K562 (cell line): ENCODE results near the gene FASTK. TPM values are rescaled to one million over a fixed set of nuclear protein-coding genes. Genes with fewer than 3 reads are reported as not detected.

Source experiments
- ATF4 ChIP-seq: fragments of 450-650 bp; formaldehyde crosslinking; IDR thresholded peaks from 2 replicates; pipeline ENCODE4 v1.4.0; 2022; ENCODE audit warnings: mild to moderate bottlenecking, moderate library complexity
- BDP1 ChIP-seq: IDR thresholded peaks from 3 replicates; pipeline ENCODE4 v1.6.1; 2011; ENCODE audit not compliant: insufficient read length, insufficient read depth
- CEBPG ChIP-seq, 3 experiments: fragments of 200-800 bp in 1 of 3; sonication (Bioruptor generic) in 1 of 3; sonication (generic) in 1 of 3; formaldehyde crosslinking in 1 of 3; IDR thresholded peaks in 2 of 3; conservative IDR thresholded peaks in 1 of 3; 2 replicates each; pipeline versions ENCODE4 v1.6.1 to v1.8.0; 2016 to 2022; ENCODE audit warnings: missing compliant biosample characterization in 2 of 3, missing genetic modification characterization in 2 of 3, mild to moderate bottlenecking in 1 of 3, missing genetic modification reagents in 1 of 3
- CHAMP1 ChIP-seq: fragments of 450-650 bp; IDR thresholded peaks from 2 replicates; pipeline ENCODE4 v1.6.1; 2016; ENCODE audit warnings: mild to moderate bottlenecking
- CHD2 ChIP-seq: IDR thresholded peaks from 2 replicates; pipeline ENCODE4 v1.6.1; 2011; ENCODE audit warnings: low read depth, low read length
- CTBP1 ChIP-seq: fragments of 450-650 bp; IDR thresholded peaks from 2 replicates; pipeline ENCODE4 v1.6.1; 2016; ENCODE audit warnings: borderline replicate concordance
- ESRRB ChIP-seq: fragments of 250-450 bp; sonication (Bioruptor Pico); IDR thresholded peaks from 2 replicates; pipeline ENCODE4 v1.5.0; 2020; ENCODE audit warnings: mild to moderate bottlenecking, moderate library complexity, borderline replicate concordance
- FOXM1 ChIP-seq, 2 experiments: fragments of 450-650 bp in 1 of 2; sonication (generic) in 1 of 2; formaldehyde crosslinking in 1 of 2; IDR thresholded peaks; 2 replicates each; pipeline versions ENCODE4 v1.6.1 to v1.9.0; 2017 to 2022; ENCODE audit warnings: low read depth in 2 of 2, mild to moderate bottlenecking in 2 of 2, missing genetic modification reagents in 1 of 2, moderate library complexity in 1 of 2
- HOMEZ ChIP-seq: fragments of 250-450 bp; sonication (Bioruptor Pico); IDR thresholded peaks from 2 replicates; pipeline ENCODE4 v1.4.0; 2020; ENCODE audit warnings: mild to moderate bottlenecking, moderate library complexity
- KLF10 ChIP-seq: fragments of 250-450 bp; sonication (Bioruptor Pico); IDR thresholded peaks from 2 replicates; pipeline ENCODE4 v1.6.1; 2021; ENCODE audit warnings: matching md5 sums
- MED1 ChIP-seq: sonication (generic); formaldehyde crosslinking; IDR thresholded peaks from 2 replicates; pipeline ENCODE4 v1.8.1; 2023; ENCODE audit warnings: missing genetic modification reagents, borderline replicate concordance
- MYBL2 ChIP-seq, 2 experiments: fragments of 450-650 bp in 1 of 2; sonication (generic) in 1 of 2; formaldehyde crosslinking in 1 of 2; IDR thresholded peaks; 2 replicates each; pipeline versions ENCODE4 v1.6.1 to v1.8.1; 2017 to 2022; ENCODE audit warnings: borderline replicate concordance in 1 of 2, inconsistent platforms in 1 of 2, low read depth in 1 of 2, mild to moderate bottlenecking in 1 of 2, missing genetic modification reagents in 1 of 2, moderate library complexity in 1 of 2
- NFXL1 ChIP-seq: fragments of 450-650 bp; formaldehyde crosslinking; IDR thresholded peaks from 2 replicates; pipeline ENCODE4 v1.4.0; 2021; ENCODE audit warnings: mild to moderate bottlenecking
- NR2C1 ChIP-seq, 2 experiments: fragments of 450-650 bp; IDR thresholded peaks; 2 replicates each; pipeline ENCODE4 v1.6.1; 2017; ENCODE audit warnings: mild to moderate bottlenecking in 2 of 2, antibody characterized with exemption in 1 of 2, inconsistent platforms in 1 of 2, missing compliant biosample characterization in 1 of 2, missing genetic modification characterization in 1 of 2
- NR2F6 ChIP-seq: fragments of 450-650 bp; formaldehyde crosslinking; IDR thresholded peaks from 2 replicates; pipeline ENCODE4 v1.4.0; 2020; ENCODE audit warnings: mild to moderate bottlenecking
- RB1 ChIP-seq: fragments of 450-650 bp; IDR thresholded peaks from 2 replicates; pipeline ENCODE4 v1.6.1; 2017; ENCODE audit warnings: low read depth, mild to moderate bottlenecking
- SIN3A ChIP-seq, 2 experiments: fragments of 150-350 bp in 1 of 2; IDR thresholded peaks; 2 replicates each; pipeline ENCODE4 v1.6.1; 2011 to 2016; ENCODE audit warnings: borderline replicate concordance in 2 of 2, low read depth in 2 of 2, low read length in 2 of 2, mild to moderate bottlenecking in 2 of 2, moderate library complexity in 2 of 2; ENCODE audit not compliant: control insufficient read depth in 1 of 2
- TARDBP ChIP-seq: fragments of 450-650 bp; IDR thresholded peaks from 2 replicates; pipeline ENCODE4 v1.6.1; 2016
- THRB ChIP-seq: fragments of 450-650 bp; formaldehyde crosslinking; conservative IDR thresholded peaks from 2 replicates; pipeline ENCODE4 v1.4.0; 2022; ENCODE audit warnings: mild to moderate bottlenecking, missing genetic modification characterization
- TRIM28 ChIP-seq: fragments of 450-650 bp; IDR thresholded peaks from 2 replicates; pipeline ENCODE4 v1.6.1; 2017
- U2AF2 ChIP-seq: fragments of 200-400 bp; formaldehyde crosslinking; optimal IDR thresholded peaks from 2 replicates; pipeline ENCODE3; 2017; ENCODE audit warnings: low read depth, mild to moderate bottlenecking, low read length
- polyA plus RNA-seq, 8 experiments: library from polyadenylated mRNA; depleted of rRNA in 4 of 8; stranded (reverse) in 5 of 8; unstranded in 3 of 8; fragments of >200 nt; fragmentation: Nextera tagmentation in 2 of 8; fragmentation: Illumina TruSeq in 1 of 8; extraction: Ambion mirVana in 2 of 8; extraction: Trizol in 1 of 8; gene quantifications; 2 replicates each; pipeline versions ENCODE4 v1.2.1 to v1.2.3, GENCODE V29; 2011 to 2014; ENCODE audit warnings: inconsistent platforms in 1 of 8, missing spikeins in 1 of 8
- total RNA-seq, 7 experiments: library from RNA; depleted of rRNA in 6 of 7; stranded (reverse); fragments of >200 nt in 6 of 7; fragmentation: Illumina TruSeq in 2 of 7; extraction: Trizol in 2 of 7; gene quantifications; 2 replicates each; pipeline versions ENCODE4 v1.2.1 to v1.2.3, GENCODE V29; 2011 to 2021; ENCODE audit warnings: low replicate concordance in 1 of 7

The FASTK gene
- total and polyA plus RNA-seq, 9 of the 15 experiments (the other 6 are each of a cell fraction or from before 2014, with no cell fraction given) = 0.51 to 150 (median 48.2) TPM

GRCh38 chr7:151059367-151060112, 21.1 kb downstream of the FASTK start, which contains the start of gene SLC4A2 (continued):
- TF ChIP-seq THRB (CRISPR knock-in tag) (no peak), NR2C1 (IDR thresholded peaks at IDR 0.05) (no peak), NR2C1 (tag; IDR thresholded peaks at IDR 0.05) (no peak), CEBPG (CRISPR knock-in tag; IDR thresholded peaks at IDR 0.05) (no peak), CEBPG (tag; conservative IDR thresholded peaks at IDR 0.05 in 1 of 2, IDR thresholded peaks at IDR 0.05 in 1 of 2) (no peak), NFXL1 (no peak), RB1 (peak; percentile 86), KLF10 (no peak), SIN3A (IDR thresholded peaks at IDR 0.05; ENCODE audit: borderline replicate concordance in 2 of 2, control insufficient read depth in 1 of 2, low read depth in 2 of 2, low read length in 2 of 2) (peak; percentile 42 to 53; a peak in 1 of 4 replicates), FOXM1 (IDR thresholded peaks at IDR 0.05; ENCODE audit: low read depth) (no peak), FOXM1 (CRISPR knock-in tag; IDR thresholded peaks at IDR 0.05; ENCODE audit: low read depth) (no peak), ESRRB (CRISPR knock-in tag) (no peak), ATF4 (no peak), BDP1 (no peak), TARDBP (no peak), MED1 (no peak), MYBL2 (IDR thresholded peaks at IDR 0.05; ENCODE audit: low read depth) (no peak), MYBL2 (CRISPR knock-in tag; IDR thresholded peaks at IDR 0.05; ENCODE audit: borderline replicate concordance) (no peak), HOMEZ (CRISPR knock-in tag) (no peak), CHAMP1 (no peak), TRIM28 (peak; percentile 19; the same call in 1 of the 2 replicates), CTBP1 (no peak), NR2F6 (no peak), CHD2 (no peak), U2AF2 (no peak)
